ENCODE data around the gene EAF1. TPM values are rescaled to one million over a fixed set of nuclear protein-coding genes. Genes with fewer than 3 reads are reported as not detected.

Gene EAF1
- total RNA-seq, 2 donors from 2014 or later: 25.5 to 30.9 TPM

DNA sequence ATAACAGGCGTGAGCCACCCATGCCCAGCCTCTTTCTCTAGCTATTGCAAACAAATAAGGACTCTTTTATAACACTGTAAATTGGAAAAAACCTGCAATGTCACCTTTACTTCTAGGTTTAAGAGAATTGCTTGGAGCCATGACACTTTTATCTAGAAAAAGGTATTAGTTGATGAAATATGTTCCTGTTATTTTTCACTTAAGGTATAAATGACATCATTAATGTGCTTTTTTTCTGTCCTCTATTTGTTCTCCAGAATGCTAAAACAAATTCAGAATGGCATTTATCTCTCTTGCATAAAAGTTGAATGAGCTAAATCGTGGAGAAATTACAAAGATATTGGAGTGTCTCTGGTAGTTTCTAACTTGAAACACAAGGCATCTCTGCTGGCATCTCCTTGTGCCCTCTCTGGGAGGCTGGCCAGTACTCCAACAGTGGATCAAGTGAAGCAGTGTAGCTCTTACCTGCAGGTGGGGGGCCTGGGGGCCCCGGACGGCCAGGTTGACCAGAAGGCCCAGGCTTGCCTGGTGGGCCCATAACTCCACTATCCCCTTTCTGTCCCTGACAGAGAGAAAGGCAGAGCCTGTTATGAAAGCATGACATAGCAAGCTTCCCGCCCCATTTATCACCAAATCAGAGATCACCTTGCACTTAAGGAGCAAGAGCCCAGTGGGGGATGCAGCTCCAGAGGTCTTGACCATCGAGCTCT, 38.6 kb downstream of the EAF1 start:
- H3K27ac ChIP-seq: no peak overlapping the region
- intact Hi-C loops (cut with DNase I): no loop called here
- H3K4me3 ChIP-seq: no peak overlapping the region
- H3K4me1 ChIP-seq (replicated peaks): no peaks in the 10 kb centered on the region
- no peaks in the 10 kb centered on the region for H3K9me3 ChIP-seq
- no peak for DNase-seq (ENCODE audit: low spot score)
- H3K36me3 ChIP-seq: no peaks in the 10 kb centered on the region
- TF ChIP-seq, protein P1, sequence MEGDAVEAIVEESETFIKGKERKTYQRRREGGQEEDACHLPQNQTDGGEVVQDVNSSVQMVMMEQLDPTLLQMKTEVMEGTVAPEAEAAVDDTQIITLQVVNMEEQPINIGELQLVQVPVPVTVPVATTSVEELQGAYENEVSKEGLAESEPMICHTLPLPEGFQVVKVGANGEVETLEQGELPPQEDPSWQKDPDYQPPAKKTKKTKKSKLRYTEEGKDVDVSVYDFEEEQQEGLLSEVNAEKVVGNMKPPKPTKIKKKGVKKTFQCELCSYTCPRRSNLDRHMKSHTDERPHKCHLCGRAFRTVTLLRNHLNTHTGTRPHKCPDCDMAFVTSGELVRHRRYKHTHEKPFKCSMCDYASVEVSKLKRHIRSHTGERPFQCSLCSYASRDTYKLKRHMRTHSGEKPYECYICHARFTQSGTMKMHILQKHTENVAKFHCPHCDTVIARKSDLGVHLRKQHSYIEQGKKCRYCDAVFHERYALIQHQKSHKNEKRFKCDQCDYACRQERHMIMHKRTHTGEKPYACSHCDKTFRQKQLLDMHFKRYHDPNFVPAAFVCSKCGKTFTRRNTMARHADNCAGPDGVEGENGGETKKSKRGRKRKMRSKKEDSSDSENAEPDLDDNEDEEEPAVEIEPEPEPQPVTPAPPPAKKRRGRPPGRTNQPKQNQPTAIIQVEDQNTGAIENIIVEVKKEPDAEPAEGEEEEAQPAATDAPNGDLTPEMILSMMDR (IDR thresholded peaks at IDR 0.05): no peak
- no peak for TF ChIP-seq POLR2AphosphoS5 (IDR thresholded peaks at IDR 0.05)
- TF ChIP-seq POLR2A (IDR thresholded peaks at IDR 0.05): no peak
- H3K27me3 ChIP-seq (replicated peaks; ENCODE audit: insufficient read depth): no peaks in the 10 kb centered on the region
- 93% methylated on average over 6 of the region's 6 CpGs for WGBS

DNA sequence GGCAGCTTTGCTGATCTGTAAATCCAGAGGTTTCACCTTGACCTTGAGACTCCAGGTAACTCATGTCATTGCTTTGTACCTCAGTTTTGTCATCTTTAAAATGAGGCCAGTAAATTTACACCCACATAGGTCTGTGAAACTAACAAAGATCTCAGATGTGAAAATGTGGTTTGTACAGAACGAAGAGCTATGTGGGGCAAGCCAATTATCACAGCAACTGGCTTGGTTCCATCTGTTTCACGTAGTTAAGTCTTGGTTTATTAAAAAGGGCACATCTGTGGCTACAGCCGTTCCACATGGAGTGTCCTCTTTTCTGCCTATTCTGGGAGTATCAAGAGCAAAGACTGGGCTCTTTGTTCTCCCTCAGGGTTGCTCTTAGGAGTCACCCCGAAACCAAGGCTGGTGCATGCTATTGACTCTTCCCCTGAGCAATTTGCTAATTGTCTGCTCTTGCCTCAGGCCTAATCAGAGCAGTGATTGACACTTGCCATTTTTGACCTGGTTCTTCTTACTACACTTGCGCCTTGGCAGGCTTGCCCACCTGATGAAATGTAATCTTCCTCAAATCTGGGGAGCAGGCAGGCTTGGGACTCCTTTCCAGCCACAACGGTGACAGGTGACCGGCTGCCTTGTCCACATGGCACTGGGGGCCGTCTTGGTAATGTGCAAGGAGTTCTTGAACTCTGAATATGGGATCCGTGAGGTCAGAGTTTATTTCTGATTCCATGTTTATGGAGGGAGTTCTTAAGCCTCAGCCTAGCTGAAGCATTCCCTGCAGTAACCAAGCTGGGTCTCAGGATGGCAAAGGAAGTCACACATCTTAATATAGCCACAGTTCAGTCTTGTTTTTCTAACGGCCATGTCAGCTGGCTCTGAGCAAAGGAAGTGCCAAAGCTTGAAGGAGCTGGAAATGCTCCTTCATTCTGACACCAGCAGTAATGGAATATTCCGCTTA, 40.1 kb downstream of the EAF1 start:
- no peak overlapping the region for H3K4me3 ChIP-seq
- no peak for DNase-seq (ENCODE audit: low spot score)
- intact Hi-C loops (cut with DNase I): no loop called here
- H3K36me3 ChIP-seq: no peaks in the 10 kb centered on the region
- H3K27me3 ChIP-seq (replicated peaks; ENCODE audit: insufficient read depth): no peaks in the 10 kb centered on the region
- no peak overlapping the region for H3K27ac ChIP-seq
- TF ChIP-seq POLR2AphosphoS5 (IDR thresholded peaks at IDR 0.05) (no peak), POLR2A (IDR thresholded peaks at IDR 0.05) (no peak)
- TF ChIP-seq, protein P1 (IDR thresholded peaks at IDR 0.05): no peak
- no peaks in the 10 kb centered on the region for H3K9me3 ChIP-seq
- WGBS: 87% methylated on average over 11 of the region's 11 CpGs
- H3K4me1 ChIP-seq (replicated peaks): no peaks in the 10 kb centered on the region

- intact Hi-C loops (cut with DNase I): no loop called here
- H3K4me3 ChIP-seq: no peak overlapping the region
- 92% methylated on average over 6 of the region's 6 CpGs for WGBS
- no peaks in the 10 kb centered on the region for H3K27me3 ChIP-seq (replicated peaks; ENCODE audit: insufficient read depth)
- H3K4me1 ChIP-seq (replicated peaks): no peaks in the 10 kb centered on the region
- no peaks in the 10 kb centered on the region for H3K9me3 ChIP-seq
- TF ChIP-seq, protein P1 (IDR thresholded peaks at IDR 0.05): no peak
- TF ChIP-seq POLR2AphosphoS5 (IDR thresholded peaks at IDR 0.05): no peak
- no peak for TF ChIP-seq POLR2A (IDR thresholded peaks at IDR 0.05)
- H3K36me3 ChIP-seq: no peaks in the 10 kb centered on the region
- DNase-seq (ENCODE audit: low spot score): no peak
- no peak overlapping the region for H3K27ac ChIP-seq
Observed at GRCh38 chr3:15470261-15470660, 42.9 kb downstream of the EAF1 start.

GRCh38 chr3:15470849-15471248, 43.5 kb downstream of the EAF1 start:
- no peak for DNase-seq (ENCODE audit: low spot score)
- TF ChIP-seq POLR2A (IDR thresholded peaks at IDR 0.05): no peak
- no peak for TF ChIP-seq POLR2AphosphoS5 (IDR thresholded peaks at IDR 0.05)
- TF ChIP-seq, protein P1 (IDR thresholded peaks at IDR 0.05): no peak
- intact Hi-C loops (cut with DNase I): no loop called here
- Histone ChIP-seq H3K27ac (no peak overlapping the region), H3K4me1 (replicated peaks) (no peaks in the 10 kb centered on the region), H3K4me3 (no peak overlapping the region), H3K27me3 (replicated peaks; ENCODE audit: insufficient read depth) (no peaks in the 10 kb centered on the region), H3K36me3 (no peaks in the 10 kb centered on the region), H3K9me3 (no peaks in the 10 kb centered on the region)
- 86% methylated on average over 2 of the region's 2 CpGs for WGBS
